Transverse colon (tissue), 3 donors: ENCODE data around the gene AFF1.

Experiments
- EP300 ChIP-seq: sonication (generic); formaldehyde crosslinking; IDR thresholded peaks from one replicate; pipeline ENCODE4 v1.6.1; 2017; ENCODE audit warnings: antibody characterized with exemption, low read depth
- POLR2A ChIP-seq: fragments of 450-650 bp; IDR thresholded peaks from one replicate; pipeline ENCODE4 v1.6.1; 2016; ENCODE audit warnings: antibody characterized with exemption, mild to moderate bottlenecking, moderate library complexity
- TF ChIP-seq, protein P1 (sequence below), 5 experiments: fragments of 200-600 bp in 3 of 5; fragments of 450-650 bp in 2 of 5; sonication (generic) in 3 of 5; IDR thresholded peaks; 1 replicate in 2 of 5; 2 replicates in 3 of 5; pipeline ENCODE4 v1.5.1; 2016 to 2017; ENCODE audit warnings: antibody characterized with exemption in 5 of 5, inconsistent platforms in 3 of 5, mild to moderate bottlenecking in 2 of 5, moderate library complexity in 1 of 5

DNA sequence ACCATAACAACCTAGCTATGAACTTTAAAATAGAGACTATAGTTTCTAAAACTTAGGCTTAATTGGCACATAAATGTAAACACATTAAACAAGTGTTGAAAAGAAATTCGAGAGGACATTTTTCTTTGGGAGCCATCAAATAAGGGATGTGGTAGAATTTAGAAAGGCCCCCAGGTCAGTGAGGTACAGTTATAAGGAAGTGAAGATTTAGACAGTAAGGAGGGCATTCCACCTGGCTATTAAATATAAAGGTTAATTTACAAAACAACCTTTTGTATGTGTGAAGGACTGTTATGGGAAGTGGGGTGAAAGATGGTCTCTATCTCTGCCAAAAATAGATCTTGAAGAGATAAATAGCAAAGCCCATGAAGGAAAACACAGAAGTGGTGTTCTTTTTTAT, 83.9 kb downstream of the AFF1 start:
- TF ChIP-seq POLR2A, result no peak
- TF ChIP-seq EP300, result no peak
- TF ChIP-seq, protein P1, sequence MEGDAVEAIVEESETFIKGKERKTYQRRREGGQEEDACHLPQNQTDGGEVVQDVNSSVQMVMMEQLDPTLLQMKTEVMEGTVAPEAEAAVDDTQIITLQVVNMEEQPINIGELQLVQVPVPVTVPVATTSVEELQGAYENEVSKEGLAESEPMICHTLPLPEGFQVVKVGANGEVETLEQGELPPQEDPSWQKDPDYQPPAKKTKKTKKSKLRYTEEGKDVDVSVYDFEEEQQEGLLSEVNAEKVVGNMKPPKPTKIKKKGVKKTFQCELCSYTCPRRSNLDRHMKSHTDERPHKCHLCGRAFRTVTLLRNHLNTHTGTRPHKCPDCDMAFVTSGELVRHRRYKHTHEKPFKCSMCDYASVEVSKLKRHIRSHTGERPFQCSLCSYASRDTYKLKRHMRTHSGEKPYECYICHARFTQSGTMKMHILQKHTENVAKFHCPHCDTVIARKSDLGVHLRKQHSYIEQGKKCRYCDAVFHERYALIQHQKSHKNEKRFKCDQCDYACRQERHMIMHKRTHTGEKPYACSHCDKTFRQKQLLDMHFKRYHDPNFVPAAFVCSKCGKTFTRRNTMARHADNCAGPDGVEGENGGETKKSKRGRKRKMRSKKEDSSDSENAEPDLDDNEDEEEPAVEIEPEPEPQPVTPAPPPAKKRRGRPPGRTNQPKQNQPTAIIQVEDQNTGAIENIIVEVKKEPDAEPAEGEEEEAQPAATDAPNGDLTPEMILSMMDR (IDR thresholded peaks at IDR 0.05), result no peak
